MM.1S (cell line): ENCODE results near the gene ARL2BP.

Source experiments
- CTCF ChIP-seq: fragments of 300-600 bp; sonication (generic); IDR thresholded peaks from 2 replicates; pipeline ENCODE4 v1.5.1; 2016; ENCODE audit warnings: antibody characterized with exemption, low read length, mixed read lengths
- EZH2 ChIP-seq: fragments of 300-600 bp; sonication (generic); optimal IDR thresholded peaks from 2 replicates; pipeline ENCODE3; 2017; ENCODE audit warnings: low read depth, mild to moderate bottlenecking, antibody characterized with exemption, low read length, mixed read lengths
- EZH2phosphoT487 ChIP-seq: fragments of 300-600 bp; sonication (generic); IDR thresholded peaks from 2 replicates; pipeline ENCODE4 v1.6.1; 2018; ENCODE audit warnings: antibody characterized with exemption, low read length

GRCh38 chr16:57299719-57300386 is 54.8 kb downstream of the ARL2BP start:
- TF ChIP-seq EZH2 (no peak), CTCF (no peak; the same call in 1 of the 2 replicates), EZH2phosphoT487 (no peak)
